Endothelial cell of umbilical vein (primary cell): Measurements from ENCODE around the gene KBTBD13. TPM values are rescaled to one million over a fixed set of nuclear protein-coding genes. Genes with fewer than 3 reads are reported as not detected.

Experiments used
- BruUV-seq: library from RNA; stranded (reverse); fragments of 400-500 nt; replicated peaks from 2 replicates; lab custom pipeline; 2021; lab: Mats Ljungman, UMichigan
- CTCF ChIA-PET: fragments of 300-600, 350-600 bp; sonication (Branson Sonifier 250); formaldehyde crosslinking; loops from one replicate; lab custom pipeline; 2021; ENCODE audit warnings: antibody characterized with exemption, inconsistent platforms; lab: Charles Lee
- POLR2A ChIA-PET: fragments of 300-600, 350-600 bp; sonication (Branson Sonifier 250); formaldehyde crosslinking; loops from one replicate; lab custom pipeline; 2021; ENCODE audit warnings: antibody characterized with exemption, inconsistent platforms; lab: Charles Lee
- DNase-seq: peaks from one replicate; pipeline ENCODE4 v3.0.0-alpha.2; 2011; ENCODE audit warnings: low read depth, low spot score
- FAIRE-seq: peaks from 2 replicates; lab custom pipeline; 2011; peaks lifted over from hg19 to GRCh38; lab: Jason Lieb, UNC
- H2AFZ ChIP-seq: 2 replicates; pipeline ENCODE4 v1.6.0; 2012; ENCODE audit warnings: low read depth, low read length, control low read depth, inconsistent platforms
- H3K27ac ChIP-seq: 2 replicates; pipeline ENCODE4 v1.5.1; 2011; ENCODE audit warnings: low read depth, mild to moderate bottlenecking, control low read depth, low read length, moderate library complexity; ENCODE audit not compliant: insufficient read depth
- H3K27me3 ChIP-seq, 2 experiments: 2 replicates each; pipeline versions ENCODE4 v1.6.0 to v1.6.1; 2011; ENCODE audit warnings: low read length in 2 of 2, mixed read lengths in 1 of 2; ENCODE audit not compliant: control insufficient read depth in 2 of 2, insufficient read depth in 2 of 2
- H3K36me3 ChIP-seq, 2 experiments: 2 replicates in 1 of 2; 3 replicates in 1 of 2; pipeline ENCODE4 v1.5.1; 2011; ENCODE audit warnings: low read length in 2 of 2, mild to moderate bottlenecking in 1 of 2, moderate library complexity in 1 of 2; ENCODE audit not compliant: control insufficient read depth in 2 of 2, insufficient read depth in 2 of 2; ENCODE audit errors: extremely low read depth in 1 of 2
- H3K4me1 ChIP-seq: 3 replicates; pipeline ENCODE4 v1.5.1; 2011; ENCODE audit warnings: mild to moderate bottlenecking, low read length; ENCODE audit not compliant: control insufficient read depth, insufficient read depth; ENCODE audit errors: extremely low read depth
- H3K4me2 ChIP-seq: 2 replicates; pipeline ENCODE4 v1.6.1; 2011; ENCODE audit warnings: low read length, control low read depth, mixed read lengths; ENCODE audit not compliant: insufficient read depth
- H3K4me3 ChIP-seq, 3 experiments: fragments of 200-600 bp in 1 of 3; sonication (generic), shearing (Covaris generic) in 1 of 3; replicated peaks in 1 of 3; 2 replicates each; pipeline ENCODE4 v1.5.1; 2011 to 2016; ENCODE audit warnings: control low read depth in 3 of 3, low read length in 3 of 3, mild to moderate bottlenecking in 2 of 3, inconsistent platforms in 1 of 3, low read depth in 1 of 3, moderate library complexity in 1 of 3; ENCODE audit not compliant: insufficient read depth in 1 of 3
- H3K79me2 ChIP-seq: 2 replicates; pipeline ENCODE4 v1.6.0; 2012; ENCODE audit warnings: low read length, inconsistent platforms; ENCODE audit not compliant: control insufficient read depth, insufficient read depth
- H3K9ac ChIP-seq: replicated peaks from 2 replicates; pipeline ENCODE3; 2011; ENCODE audit warnings: low read length, control low read depth; ENCODE audit not compliant: insufficient read depth; ENCODE audit errors: extremely low read depth
- H3K9me1 ChIP-seq: replicated peaks from 3 replicates; pipeline ENCODE4 v1.6.0; 2011; ENCODE audit warnings: mild to moderate bottlenecking, low read length; ENCODE audit not compliant: control insufficient read depth, insufficient read depth; ENCODE audit errors: extremely low read depth
- H3K9me3 ChIP-seq: replicated peaks from 2 replicates; pipeline ENCODE4 v1.5.1; 2012; ENCODE audit warnings: low read length, inconsistent platforms; ENCODE audit not compliant: control insufficient read depth, insufficient read depth
- H4K20me1 ChIP-seq: replicated peaks from 2 replicates; pipeline ENCODE3; 2011; ENCODE audit warnings: mild to moderate bottlenecking, low read length; ENCODE audit not compliant: control insufficient read depth, insufficient read depth; ENCODE audit errors: extremely low read depth
- CTCF ChIP-seq, 2 donors: IDR thresholded peaks; 1 replicate in 1 of 2; 2 replicates in 1 of 2; pipeline ENCODE4 v1.5.1; 2011; ENCODE audit warnings: low read length in 2 of 2, mild to moderate bottlenecking in 2 of 2, moderate library complexity in 2 of 2, control low read depth in 1 of 2, inconsistent platforms in 1 of 2, low read depth in 1 of 2; ENCODE audit not compliant: insufficient read depth in 1 of 2; ENCODE audit errors: extremely low read depth in 1 of 2
- EZH2 ChIP-seq: IDR thresholded peaks from 2 replicates; pipeline ENCODE4 v1.6.1; 2012; ENCODE audit warnings: borderline replicate concordance, low read depth, mild to moderate bottlenecking, moderate library complexity, low read length, inconsistent platforms; ENCODE audit not compliant: severe bottlenecking
- FOS ChIP-seq: IDR thresholded peaks from 2 replicates; pipeline ENCODE4 v1.6.1; 2011; ENCODE audit warnings: mild to moderate bottlenecking, low read length, moderate library complexity, borderline replicate concordance; ENCODE audit not compliant: insufficient read depth
- GATA2 ChIP-seq: IDR thresholded peaks from 2 replicates; pipeline ENCODE4 v1.7.0; 2011; ENCODE audit warnings: low read depth, mild to moderate bottlenecking, moderate library complexity, mixed read lengths, low read length; ENCODE audit not compliant: insufficient read length, insufficient read depth
- JUN ChIP-seq: IDR thresholded peaks from 2 replicates; pipeline ENCODE4 v1.6.1; 2011; ENCODE audit warnings: borderline replicate concordance, low read depth; ENCODE audit not compliant: insufficient read length, insufficient read depth
- MAX ChIP-seq: IDR thresholded peaks from 2 replicates; pipeline ENCODE4 v1.6.1; 2011; ENCODE audit not compliant: insufficient read depth, insufficient read length
- MYC ChIP-seq: IDR thresholded peaks from one replicate; pipeline ENCODE4 v1.6.1; 2011; ENCODE audit warnings: mild to moderate bottlenecking, low read depth, low read length
- POLR2A ChIP-seq: IDR thresholded peaks from 2 replicates; pipeline ENCODE4 v1.6.1; 2012; ENCODE audit warnings: low read depth, mild to moderate bottlenecking, control low read depth, low read length
- POLR2AphosphoS5 ChIP-seq: IDR thresholded peaks from 2 replicates; pipeline ENCODE4 v1.6.1; 2012; ENCODE audit warnings: low read depth, mild to moderate bottlenecking, control low read depth, low read length, moderate library complexity; ENCODE audit not compliant: insufficient read depth
- dilution Hi-C: fragments of 300-500 bp; cut with MboI; formaldehyde crosslinking; loops from one replicate; pipeline ENCODE4 v1.15.0; 2019; ENCODE audit warnings: low sequenced_read_pairs; ENCODE audit not compliant: extremely low pct_ligation_motif_present
- intact Hi-C: fragments of 100-400 bp; cut with micrococcal nuclease; formaldehyde crosslinking; loops from one replicate; pipeline ENCODE4 v1.10.0; 2022
- polyA plus RNA-seq, 4 experiments: library from polyadenylated mRNA; depleted of rRNA in 3 of 4; stranded (reverse) in 3 of 4; unstranded in 1 of 4; fragments of >200 nt; gene quantifications; 2 replicates each; pipeline versions ENCODE4 v1.2.1 to v1.2.3, GENCODE V29; 2011 to 2012; ENCODE audit warnings: missing spikeins in 1 of 4
- total RNA-seq: library from RNA; stranded (reverse); gene quantifications from 2 replicates; pipeline ENCODE4 v1.2.3, GENCODE V29; 2021

Gene KBTBD13
- total and polyA plus RNA-seq, 2 donors (not counting 3 experiments of a cell fraction or from before 2014, with no cell fraction given): not detected

- H3K4me3 ChIP-seq: no peak overlapping the region
- H4K20me1 ChIP-seq: no peaks in the 10 kb centered on the region
- no peaks in the 10 kb centered on the region for H3K9me1 ChIP-seq
- H3K9me3 ChIP-seq: no peaks in the 10 kb centered on the region
- CTCF ChIA-PET: interaction anchor here (0.6 to 3.2 kb wide), 23 partner anchors 9 to 351 kb away, joined by 3 to 65 read pairs (median 4); partner anchors contain the start of genes CLPX, KBTBD13 and UBAP1L
- dilution Hi-C loops (no loop called here), intact Hi-C loops (loop anchor here (1.0 to 2.0 kb wide), 5 partner anchors 15 to 303 kb away; no protein-coding TSS in a partner anchor)
- H3K27me3 ChIP-seq: no peaks in the 10 kb centered on the region
- no peak overlapping the region for H3K4me2 ChIP-seq
- TF ChIP-seq JUN (no peak), CTCF (IDR thresholded peaks at IDR 0.05; ENCODE audit: extremely low read depth in 1 of 2, insufficient read depth in 1 of 2, low read depth in 1 of 2, low read length in 2 of 2) (peak; percentile 19 to 33)
- H2AFZ ChIP-seq: peak overlapping the region; percentile 68
- peaks cover 1% of the 10 kb centered on the region for H3K4me1 ChIP-seq
- no peaks in the 10 kb centered on the region for H3K36me3 ChIP-seq
- peaks cover 4% of the 10 kb centered on the region for H3K79me2 ChIP-seq
- H3K27ac ChIP-seq: no peak overlapping the region
- no TSS peak for BruUV-seq
- POLR2A ChIA-PET: interaction anchor here (0.5 kb wide), 1 partner anchor 454 kb away, joined by 5 read pairs; no protein-coding TSS in a partner anchor
- DNase-seq (peak; percentile 38), FAIRE-seq (no peak)
- no peak overlapping the region for H3K9ac ChIP-seq
Observed at GRCh38 chr15:65033659-65034269, 42.8 kb upstream of the KBTBD13 start.

GRCh38 chr15:65034719-65035118, 41.8 kb upstream of the KBTBD13 start:
- BruUV-seq: no TSS peak
- intact Hi-C loops: no loop called here

More at GRCh38 chr15:65034719-65035118, 41.8 kb upstream of the KBTBD13 start:
- Histone ChIP-seq H3K4me3 (no peak overlapping the region), H3K27ac (no peak overlapping the region), H3K4me1 (no peaks in the 10 kb centered on the region), H4K20me1 (no peaks in the 10 kb centered on the region), H2AFZ (no peak overlapping the region), H3K79me2 (no peaks in the 10 kb centered on the region), H3K27me3 (no peaks in the 10 kb centered on the region), H3K36me3 (no peaks in the 10 kb centered on the region), H3K4me2 (no peak overlapping the region), H3K9me1 (no peaks in the 10 kb centered on the region), H3K9ac (no peak overlapping the region), H3K9me3 (no peaks in the 10 kb centered on the region)
- dilution Hi-C loops: no loop called here
- FAIRE-seq (no peak), DNase-seq (no peak)
- POLR2A ChIA-PET: no interaction called here
- CTCF ChIA-PET: interaction anchor here (0.7 to 3.2 kb wide), 8 partner anchors 14 to 151 kb away, joined by 3 to 65 read pairs (median 8); partner anchors contain the start of genes CLPX and KBTBD13
- no peak for TF ChIP-seq MAX
- TF ChIP-seq JUN: no peak
- TF ChIP-seq GATA2: no peak
- no peak for TF ChIP-seq FOS
- TF ChIP-seq POLR2A: no peak
- TF ChIP-seq EZH2: no peak
- TF ChIP-seq POLR2AphosphoS5: no peak
- TF ChIP-seq MYC: no peak
- TF ChIP-seq CTCF (IDR thresholded peaks at IDR 0.05; ENCODE audit: extremely low read depth in 1 of 2, insufficient read depth in 1 of 2, low read depth in 1 of 2, low read length in 2 of 2): no peak
